HG03565 (cell line): Measurements from ENCODE around the gene LCE1E.

Experiments
- ATAC-seq: cut with Tn5 transposase; IDR thresholded peaks from one replicate; pipeline ENCODE4 v1.9.1; 2021; ENCODE audit warnings: mild to moderate bottlenecking, moderate library complexity; ENCODE audit not compliant: unreplicated experiment

Gene LCE1E

GRCh38 chr1:152786077-152786476, at the start of gene LCE1E:
LCE1E (plus strand) TSS chr1:152786257; CDS start chr1:152787300, 1,043 bp downstream.
- no peak for ATAC-seq

DNA sequence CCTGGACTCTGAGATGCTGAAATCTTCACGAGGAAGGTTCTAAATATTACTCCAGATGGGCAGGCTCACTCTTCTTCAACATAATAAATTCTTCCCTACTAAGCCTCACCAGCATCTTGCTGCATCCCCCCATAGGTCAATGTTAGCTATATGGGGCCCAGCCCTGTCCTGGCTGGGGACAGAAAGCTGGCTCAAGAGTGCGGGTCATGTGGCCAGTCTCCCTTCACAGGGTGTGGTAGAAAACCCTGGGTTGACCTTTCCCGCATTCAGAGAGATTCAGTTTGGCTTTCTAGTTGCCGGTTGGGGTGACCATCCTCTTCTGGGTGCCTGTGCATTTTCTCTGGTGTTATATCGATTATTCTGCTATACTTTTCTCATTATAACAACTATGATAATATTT, 48.1 kb upstream of the LCE1E start:
- ATAC-seq, result no peak

DNA sequence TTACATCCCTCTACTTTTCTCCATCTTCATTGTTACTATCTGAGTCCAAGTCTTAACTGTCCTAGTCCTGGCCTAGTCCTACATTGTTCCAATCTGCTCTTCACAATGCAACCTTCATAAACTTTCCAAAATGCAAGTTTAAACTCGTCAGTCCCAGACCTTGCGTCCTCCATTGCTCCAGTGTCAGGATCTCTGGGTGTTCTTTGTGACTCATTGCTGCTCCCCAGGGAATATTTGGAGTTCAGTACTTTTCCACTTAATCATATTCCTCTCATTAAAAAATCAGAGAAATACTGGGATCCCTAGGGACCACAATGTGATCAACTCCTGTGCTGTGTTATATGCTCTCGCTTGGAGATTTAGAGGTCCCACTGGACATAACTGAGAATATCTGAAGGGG, 46.2 kb upstream of the LCE1E start:
- no peak for ATAC-seq

DNA sequence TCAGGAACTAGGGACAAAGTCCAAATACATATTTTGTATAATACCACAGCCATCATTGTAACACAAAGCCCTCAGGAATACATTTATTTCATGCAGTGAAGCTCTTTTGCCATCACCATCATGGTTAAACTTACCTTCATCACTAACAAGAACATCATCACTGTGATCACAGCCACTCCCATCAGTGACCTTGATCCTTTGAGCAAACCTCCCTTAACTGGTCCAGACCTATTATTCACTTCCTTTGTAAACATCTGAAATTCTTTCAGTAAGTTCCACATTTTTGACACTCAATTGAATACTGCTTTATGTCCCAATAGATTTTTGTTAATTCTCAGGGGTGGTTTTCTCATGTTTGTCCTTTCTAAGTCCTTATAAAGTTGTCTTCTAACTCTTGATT, 44.4 kb upstream of the LCE1E start:
- no peak for ATAC-seq

DNA sequence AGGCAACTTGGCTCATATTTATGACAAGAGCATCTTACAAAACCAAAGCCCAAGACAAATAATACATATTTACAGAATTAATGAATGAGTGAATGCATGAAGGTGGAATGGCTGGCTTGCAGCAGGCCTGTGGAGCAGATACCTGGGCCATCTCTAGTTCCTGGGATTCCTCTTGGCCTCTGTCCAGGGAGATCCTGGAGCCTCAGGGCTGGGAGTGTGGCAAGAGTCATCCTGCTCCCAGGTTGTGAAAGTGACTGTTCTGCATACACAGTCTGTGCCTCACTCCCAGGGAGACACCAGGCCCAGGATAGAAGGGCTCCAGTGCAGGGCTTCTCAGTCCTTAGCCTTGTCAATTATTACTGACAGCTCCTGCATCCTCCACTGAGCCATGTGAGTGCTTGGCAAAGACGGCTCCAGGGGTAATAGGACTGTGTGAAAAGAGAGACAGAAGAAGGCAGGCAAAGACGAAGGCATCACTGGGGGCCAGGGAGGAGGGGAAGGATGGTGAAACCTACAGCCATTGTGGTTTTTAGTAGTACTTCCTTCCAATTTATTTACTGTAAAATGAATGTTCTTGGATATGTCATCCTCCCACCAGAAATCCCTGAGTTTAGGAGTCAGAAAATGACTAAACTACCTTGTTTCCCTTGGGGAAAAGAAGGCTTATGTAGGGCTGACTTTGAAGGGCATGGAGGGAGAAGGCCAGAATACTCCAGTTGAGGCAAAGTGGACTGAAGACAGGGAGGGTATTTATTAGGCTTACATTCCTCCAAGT, 42.5 kb upstream of the LCE1E start:
- ATAC-seq, result no peak

DNA sequence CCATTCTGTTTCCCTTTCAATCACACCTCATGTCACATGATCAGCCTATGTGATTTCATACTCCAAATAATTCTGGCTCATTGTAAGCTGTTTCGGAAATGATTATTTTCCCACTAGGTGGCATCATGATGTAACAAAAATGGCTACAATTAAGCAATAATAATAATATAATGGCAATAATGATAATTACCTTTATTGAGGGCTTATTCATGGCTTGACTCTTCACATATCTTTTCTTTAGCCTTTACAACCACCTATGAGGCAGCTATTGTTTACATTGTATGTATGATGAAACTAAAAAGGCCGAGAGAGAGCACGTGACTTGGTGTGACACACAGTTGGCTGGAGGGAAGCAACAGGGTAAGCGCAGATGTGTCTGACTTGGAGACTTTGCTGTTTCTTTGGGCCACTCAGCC, 40.8 kb upstream of the LCE1E start:
- ATAC-seq, result no peak

- no peak for ATAC-seq
Observed at GRCh38 chr1:152745765-152746444, 40.2 kb upstream of the LCE1E start.

DNA sequence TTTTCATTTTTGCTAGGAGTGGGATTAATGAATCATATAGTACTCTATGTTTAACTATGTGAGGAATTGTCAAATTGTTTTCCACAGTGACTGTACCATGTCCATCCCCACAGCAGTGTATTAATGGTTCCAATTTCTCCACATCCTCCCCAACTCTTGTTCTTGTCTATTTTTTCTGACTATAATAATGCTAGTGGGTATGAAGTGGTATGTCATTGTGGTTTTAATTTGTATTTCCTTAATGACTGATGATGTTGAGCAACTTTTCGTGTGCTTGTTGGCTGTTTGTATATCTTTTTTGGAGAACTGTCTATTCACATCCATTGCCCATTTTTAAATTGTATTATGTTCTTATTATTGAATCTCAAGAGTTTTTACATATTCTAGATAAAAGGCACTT, 38.2 kb upstream of the LCE1E start:
- no peak for ATAC-seq

- ATAC-seq, result no peak
Observed at GRCh38 chr1:152752225-152752624, 33.8 kb upstream of the LCE1E start.

GRCh38 chr1:152753586-152753985, 32.5 kb upstream of the LCE1E start:
- ATAC-seq, result no peak

DNA sequence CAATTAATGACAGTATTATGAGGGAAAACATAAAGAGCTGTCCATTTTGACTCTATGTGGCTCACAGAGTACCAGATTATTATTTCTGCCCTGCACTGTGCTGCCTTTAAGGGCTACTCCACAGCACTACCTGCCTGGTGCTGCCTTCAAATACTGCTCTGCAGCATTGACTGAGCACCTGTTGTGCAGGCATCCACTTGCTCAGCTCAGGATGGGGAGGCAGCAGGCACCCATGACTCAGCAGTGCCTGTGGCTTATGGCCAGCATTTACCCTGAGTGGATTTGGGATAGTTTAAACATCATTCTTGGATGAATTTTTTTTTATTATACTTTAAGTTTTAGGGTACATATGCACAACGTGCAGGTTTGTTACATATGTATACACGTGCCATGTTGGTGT, 29.2 kb upstream of the LCE1E start:
- ATAC-seq, result no peak

DNA sequence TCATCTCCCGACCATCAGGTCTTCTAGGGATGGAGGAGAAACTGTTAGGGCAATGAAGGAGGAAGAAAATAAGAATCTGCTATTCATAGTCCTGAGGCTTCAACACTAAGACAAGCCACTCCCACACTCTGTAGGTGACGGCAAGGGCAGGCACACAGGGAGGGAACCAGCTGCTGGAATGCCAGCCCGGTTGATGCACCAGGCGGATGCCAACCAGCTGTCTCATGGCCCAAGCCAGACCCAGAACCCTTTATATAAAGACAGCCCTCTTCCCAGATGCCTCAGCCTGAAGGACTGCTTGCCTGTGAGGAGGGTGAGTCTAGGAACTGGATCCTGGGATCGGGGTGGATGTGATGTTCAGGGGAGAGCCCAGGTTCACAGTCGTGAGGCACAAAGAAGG, 28.3 kb upstream of the LCE1E start, which contains the start of gene KPRP:
KPRP (plus strand) TSS at position 279 of the 400 bp plus-strand sequence. CDS start 1,564 bp downstream, outside the sequence.
- ATAC-seq, result no peak

- ATAC-seq, result no peak
Observed at GRCh38 chr1:152758636-152759035, 27.4 kb upstream of the LCE1E start.

DNA sequence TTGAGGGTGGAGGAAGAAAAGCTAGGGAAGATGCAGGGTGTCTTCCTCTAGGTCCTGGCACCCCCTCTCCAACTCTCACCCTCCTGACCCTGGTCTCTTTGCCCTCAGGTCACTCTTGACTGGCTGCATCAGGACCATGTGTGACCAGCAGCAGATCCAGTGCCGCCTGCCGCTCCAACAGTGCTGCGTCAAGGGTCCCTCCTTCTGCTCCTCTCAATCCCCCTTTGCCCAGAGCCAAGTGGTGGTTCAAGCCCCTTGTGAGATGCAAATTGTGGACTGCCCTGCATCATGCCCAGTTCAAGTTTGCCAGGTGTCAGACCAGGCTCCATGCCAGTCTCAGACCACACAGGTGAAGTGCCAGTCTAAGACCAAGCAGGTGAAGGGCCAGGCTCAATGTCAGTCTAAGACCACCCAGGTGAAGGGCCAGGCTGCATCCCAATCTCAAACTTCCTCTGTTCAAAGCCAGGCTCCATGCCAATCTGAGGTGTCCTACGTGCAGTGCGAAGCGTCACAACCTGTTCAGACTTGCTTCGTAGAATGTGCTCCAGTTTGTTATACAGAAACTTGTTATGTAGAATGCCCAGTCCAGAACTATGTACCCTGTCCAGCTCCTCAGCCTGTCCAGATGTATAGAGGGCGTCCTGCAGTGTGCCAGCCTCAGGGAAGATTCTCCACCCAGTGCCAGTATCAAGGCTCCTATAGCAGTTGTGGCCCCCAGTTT, 26.4 kb upstream of the LCE1E start:
- no peak for ATAC-seq

GRCh38 chr1:152760551-152761190, 25.4 kb upstream of the LCE1E start:
- no peak for ATAC-seq

DNA sequence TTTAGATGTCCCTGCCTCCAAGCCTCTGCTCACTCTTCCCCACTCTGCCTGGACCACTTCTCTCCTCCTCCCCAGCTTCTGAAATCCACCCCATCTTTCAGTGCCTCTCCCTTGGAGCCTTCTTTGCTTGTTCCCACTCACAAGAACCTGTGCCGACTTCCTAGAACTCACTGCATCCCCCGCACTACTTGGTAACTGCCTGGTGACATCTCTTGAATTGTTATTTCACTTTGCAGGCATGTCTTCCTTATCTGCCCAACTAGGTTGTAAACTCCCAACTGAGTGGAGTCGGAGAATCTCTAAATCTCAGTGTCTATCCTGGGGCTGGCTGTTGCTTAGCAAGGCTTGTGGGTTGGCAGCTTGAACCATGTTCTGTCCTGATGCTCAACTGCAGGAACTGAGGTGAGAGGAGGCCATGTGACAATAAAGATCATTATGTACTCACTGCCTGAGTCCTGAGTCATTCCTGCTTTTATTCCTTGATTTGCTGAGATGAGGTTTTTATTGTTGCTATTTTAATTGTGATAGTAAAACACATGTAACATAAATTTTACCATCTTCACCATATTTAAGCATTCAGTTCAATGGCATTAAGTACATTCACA, 24.3 kb upstream of the LCE1E start:
- ATAC-seq, result no peak

- ATAC-seq, result no peak
Observed at GRCh38 chr1:152768847-152769533, 17.1 kb upstream of the LCE1E start.

GRCh38 chr1:152770411-152770810, 15.6 kb upstream of the LCE1E start:
- no peak for ATAC-seq

- ATAC-seq, result no peak
Observed at GRCh38 chr1:152774875-152775274, 11.2 kb upstream of the LCE1E start, which contains the start of gene LCE1F. LCE1F (plus strand) TSS chr1:152775140; CDS start chr1:152776372, 1,232 bp downstream.

GRCh38 chr1:152776361-152776760, 9.7 kb upstream of the LCE1E start:
- ATAC-seq, result no peak
